ENCODE results near the gene L3MBTL4. TPM values are rescaled to one million over a fixed set of nuclear protein-coding genes. Genes with fewer than 3 reads are reported as not detected.

Gene L3MBTL4
- total and polyA plus RNA-seq, 10 of the 15 experiments (the other 5 are each of a cell fraction or from before 2014, with no cell fraction given): 1.3 to 8.7 (median 3.8) TPM

DNA sequence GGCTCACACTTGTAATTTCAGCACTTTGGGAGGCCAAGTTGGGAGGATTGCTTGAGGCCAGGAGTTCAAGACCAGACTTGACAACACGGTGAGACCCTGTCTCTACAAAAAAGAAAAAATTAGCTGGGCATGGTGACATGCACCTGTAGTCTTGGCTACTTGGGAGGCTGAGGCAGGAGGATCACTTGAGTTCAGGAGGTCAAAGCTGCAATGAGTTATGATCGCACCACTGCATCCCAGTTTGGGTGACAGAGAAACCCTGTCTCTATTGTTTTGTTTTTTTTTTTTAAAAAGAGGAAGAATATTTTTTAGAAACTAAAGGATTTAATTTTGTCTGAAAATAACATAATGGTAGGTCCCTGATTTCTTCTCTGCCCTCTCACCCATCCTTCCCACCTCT lies 440.0 kb downstream of the L3MBTL4 start:
- H3K27ac ChIP-seq (ENCODE audit: control insufficient read depth, insufficient read depth): peak overlapping the region; percentile 82; the same call in 1 of the 2 replicates
- peak; percentile 31 for FAIRE-seq
- BruUV-seq (replicated peaks): no TSS peak
- H3K27me3 ChIP-seq (replicated peaks in 1 of 2; ENCODE audit: control insufficient read depth in 2 of 2, insufficient read depth in 2 of 2, low read length in 1 of 2): no peaks in the 10 kb centered on the region; a peak in 1 of 4 replicates
- intact Hi-C loops (cut with micrococcal nuclease; ENCODE audit: unreplicated experiment): loop anchor here (1.0 to 10.0 kb wide), 2 partner anchors 30 to 440 kb away; partner anchors contain the start of gene L3MBTL4
- in situ Hi-C loops (cut with MboI): no loop called here
- H3K4me1 ChIP-seq (ENCODE audit: control insufficient read depth, insufficient read depth, low read length): peaks cover 62% of the 10 kb centered on the region
- POLR2A ChIA-PET: no interaction called here
- ATAC-seq: peak; percentile 57
- DNase-seq (ENCODE audit: low read depth, low spot score): no peak
- WGBS (ENCODE audit: insufficient coverage, insufficient replicate concordance, low lambda C conversion rate, missing lambda C conversion rate): 3% methylated on average over 2 of the region's 2 CpGs
- no peaks in the 10 kb centered on the region for H3K79me2 ChIP-seq (ENCODE audit: control insufficient read depth, insufficient read depth, low read length)
- H3K4me2 ChIP-seq (ENCODE audit: control insufficient read depth, insufficient read depth): peak overlapping the region; percentile 3
- RAD21 ChIA-PET (ENCODE audit: unreplicated experiment): no interaction called here
- H3K9ac ChIP-seq (ENCODE audit: control insufficient read depth, insufficient read depth, low read length): no peak overlapping the region
- H2AFZ ChIP-seq (ENCODE audit: control insufficient read depth, low read depth, low read length): no peak overlapping the region
- H3K4me3 ChIP-seq: no peak overlapping the region
- SMC1A ChIA-PET (ENCODE audit: uncharacterized antibody, unreplicated experiment): interaction anchor here (1.3 kb wide), 1 partner anchor 10 kb away, joined by 4 read pairs; no protein-coding TSS in a partner anchor
- H4K20me1 ChIP-seq (ENCODE audit: control insufficient read depth, insufficient read depth): no peaks in the 10 kb centered on the region
- peaks cover 3% of the 10 kb centered on the region; the same call in 2 of the 3 replicates for H3K9me3 ChIP-seq (replicated peaks; ENCODE audit: control insufficient read depth, insufficient read depth, low read length)
- H3K36me3 ChIP-seq (ENCODE audit: control insufficient read depth in 2 of 2, insufficient read depth in 2 of 2, low read length in 1 of 2): no peaks in the 10 kb centered on the region
- CTCF ChIA-PET: interaction anchor here (1.4 kb wide), 1 partner anchor 244 kb away, joined by 3 read pairs; no protein-coding TSS in a partner anchor
- TF ChIP-seq CHD4 (IDR thresholded peaks at IDR 0.05): no peak
- TF ChIP-seq RBBP5 (conservative IDR thresholded peaks at IDR 0.05): no peak
- no peak for TF ChIP-seq NBN (IDR thresholded peaks at IDR 0.05)
- no peak for TF ChIP-seq RB1 (IDR thresholded peaks at IDR 0.05; ENCODE audit: borderline replicate concordance)
- peak; percentile 61 for TF ChIP-seq EED (IDR thresholded peaks at IDR 0.05; ENCODE audit: low read depth)
- TF ChIP-seq RCOR1 (conservative IDR thresholded peaks at IDR 0.05; ENCODE audit: low read depth, low read length): no peak
- TF ChIP-seq IRF5 (IDR thresholded peaks at IDR 0.05; ENCODE audit: borderline replicate concordance): no peak
- TF ChIP-seq SP1 (IDR thresholded peaks at IDR 0.05; ENCODE audit: low read depth, low read length): no peak
- no peak for TF ChIP-seq HCFC1 (IDR thresholded peaks at IDR 0.05; ENCODE audit: low read length)
- no peak for TF ChIP-seq TCF12 (IDR thresholded peaks at IDR 0.05; ENCODE audit: low read depth, low read length)
- TF ChIP-seq PAX5 (IDR thresholded peaks at IDR 0.05; ENCODE audit: borderline replicate concordance, low read depth, low read length): 0 out of 2 replicates have a peak, but pooled peaks have one; percentile 24
- no peak for TF ChIP-seq CEBPZ (IDR thresholded peaks at IDR 0.05; ENCODE audit: low read depth, low read length)
- TF ChIP-seq JUNB (IDR thresholded peaks at IDR 0.05): no peak
- no peak for TF ChIP-seq CEBPB (IDR thresholded peaks at IDR 0.05; ENCODE audit: borderline replicate concordance in 1 of 2, low read depth in 2 of 2, low read length in 2 of 2)
- no peak for TF ChIP-seq SMAD1 (IDR thresholded peaks at IDR 0.05; ENCODE audit: low read depth, partially characterized antibody)
- no peak for TF ChIP-seq HDGF (IDR thresholded peaks at IDR 0.05)
- no peak for TF ChIP-seq SMC3 (IDR thresholded peaks at IDR 0.05; ENCODE audit: borderline replicate concordance, low read length)
- TF ChIP-seq, protein P1, sequence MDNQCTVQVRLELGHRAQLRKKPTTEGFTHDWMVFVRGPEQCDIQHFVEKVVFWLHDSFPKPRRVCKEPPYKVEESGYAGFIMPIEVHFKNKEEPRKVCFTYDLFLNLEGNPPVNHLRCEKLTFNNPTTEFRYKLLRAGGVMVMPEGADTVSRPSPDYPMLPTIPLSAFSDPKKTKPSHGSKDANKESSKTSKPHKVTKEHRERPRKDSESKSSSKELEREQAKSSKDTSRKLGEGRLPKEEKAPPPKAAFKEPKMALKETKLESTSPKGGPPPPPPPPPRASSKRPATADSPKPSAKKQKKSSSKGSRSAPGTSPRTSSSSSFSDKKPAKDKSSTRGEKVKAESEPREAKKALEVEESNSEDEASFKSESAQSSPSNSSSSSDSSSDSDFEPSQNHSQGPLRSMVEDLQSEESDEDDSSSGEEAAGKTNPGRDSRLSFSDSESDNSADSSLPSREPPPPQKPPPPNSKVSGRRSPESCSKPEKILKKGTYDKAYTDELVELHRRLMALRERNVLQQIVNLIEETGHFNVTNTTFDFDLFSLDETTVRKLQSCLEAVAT (IDR thresholded peaks at IDR 0.05): 0 out of 2 replicates have a peak, but pooled peaks have one; percentile 28
- TF ChIP-seq CHD1 (IDR thresholded peaks at IDR 0.05; ENCODE audit: low read depth, low read length): no peak
- no peak for TF ChIP-seq WRNIP1 (IDR thresholded peaks at IDR 0.05; ENCODE audit: borderline replicate concordance, low read depth, low read length)
- TF ChIP-seq TCF7 (IDR thresholded peaks at IDR 0.05; ENCODE audit: borderline replicate concordance): no peak
- no peak for TF ChIP-seq KLF5 (IDR thresholded peaks at IDR 0.05; ENCODE audit: partially characterized antibody)
